Stimulated activated CD4-positive, alpha-beta T cell treated with anti-CD3 and anti-CD28 coated beads, TNF-alpha, amount 100 ng/mL, for 48 hours (primary cell): ENCODE data around the gene THADA.
A peak's percentile ranks its signal among the peaks of the same experiment; 100 is the strongest.
"Not testable (repeated sequence)": the region's sequence is repeated elsewhere in the genome, so short reads cannot be mapped to it uniquely, and the experiment has no call there.

Experiments used
- DNase-seq, 3 donors: peaks; one replicate each; pipeline ENCODE4 v3.0.0-alpha.2; 2020; ENCODE audit warnings: low read depth in 3 of 3

The THADA gene

DNA sequence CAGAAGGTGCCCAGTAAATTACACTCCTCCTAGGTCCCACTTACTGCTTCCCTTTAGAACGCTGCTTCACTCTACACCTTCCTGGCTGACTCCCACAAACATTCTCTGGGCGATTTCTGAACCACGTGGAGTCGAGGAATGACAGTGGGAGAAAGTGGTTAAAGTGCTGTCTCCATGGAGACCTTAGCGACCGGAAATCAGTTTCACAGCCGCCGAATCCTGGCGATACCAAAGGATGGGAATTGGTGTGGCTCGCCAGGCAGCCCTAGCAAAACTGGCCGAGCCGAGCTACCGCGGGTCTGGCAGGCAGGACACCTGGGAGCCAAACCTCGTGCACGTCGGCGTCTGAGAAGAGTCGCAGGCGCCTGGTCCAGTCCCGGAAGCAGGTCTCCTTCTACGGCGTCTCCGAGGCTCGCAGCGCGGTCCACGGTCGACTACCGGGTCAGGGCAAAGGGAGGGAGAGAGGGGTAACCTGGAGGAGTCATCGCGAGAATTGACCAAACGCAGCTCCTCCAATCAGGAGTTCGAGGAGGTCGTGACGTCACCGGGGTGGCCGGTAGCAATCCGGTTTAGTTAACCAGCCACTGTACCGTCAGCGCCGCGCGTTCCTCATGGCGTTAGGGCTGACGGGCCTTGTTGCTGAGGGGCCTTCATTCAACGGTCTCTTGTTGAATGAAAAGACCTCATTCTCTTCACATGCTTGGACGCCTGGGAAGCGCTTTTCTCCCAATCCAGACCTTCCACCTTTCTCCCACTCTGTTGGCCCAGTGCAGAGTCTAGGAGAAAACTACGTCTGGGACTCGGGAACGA, at the start of gene THADA:
Gene THADA, minus strand, starts transcription at position 436 of the 810 bp plus-strand sequence. CDS start 3,646 bp downstream, outside the sequence.
- peak; percentile 98 to 100 (median 98) for DNase-seq

DNA sequence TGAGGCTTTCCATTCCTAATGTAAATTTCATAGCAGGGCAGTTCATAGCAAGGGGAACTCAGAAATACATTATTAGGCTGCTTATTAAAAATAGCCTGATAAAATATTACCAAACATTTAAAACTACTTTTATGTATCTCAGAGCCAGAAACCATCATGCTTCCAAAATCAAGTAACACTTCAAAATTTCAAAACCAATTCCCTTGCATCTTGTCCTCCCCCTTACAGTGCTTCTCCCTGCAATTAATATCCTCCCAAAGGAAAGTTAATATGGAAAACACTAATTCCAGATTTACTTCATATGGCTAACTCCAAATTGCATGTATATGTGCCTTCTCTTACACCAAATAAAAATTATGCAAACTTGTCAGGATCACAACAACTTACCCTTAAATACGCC, 47.8 kb upstream of the THADA start:
- DNase-seq: no peak

- DNase-seq: no peak
These were observed 46.5 kb upstream of the THADA start for GRCh38 chr2:43642363-43642762.

- DNase-seq: peak; percentile 83 to 90 (median 83)
These were observed 41.4 kb upstream of the THADA start, which contains the start of gene PLEKHH2 for GRCh38 chr2:43637030-43637803. Gene PLEKHH2 (plus strand): TSS chr2:43637260. CDS start chr2:43644674, 7,414 bp downstream.

GRCh38 chr2:43636621-43637020, 40.8 kb upstream of the THADA start:
- no peak for DNase-seq

DNA sequence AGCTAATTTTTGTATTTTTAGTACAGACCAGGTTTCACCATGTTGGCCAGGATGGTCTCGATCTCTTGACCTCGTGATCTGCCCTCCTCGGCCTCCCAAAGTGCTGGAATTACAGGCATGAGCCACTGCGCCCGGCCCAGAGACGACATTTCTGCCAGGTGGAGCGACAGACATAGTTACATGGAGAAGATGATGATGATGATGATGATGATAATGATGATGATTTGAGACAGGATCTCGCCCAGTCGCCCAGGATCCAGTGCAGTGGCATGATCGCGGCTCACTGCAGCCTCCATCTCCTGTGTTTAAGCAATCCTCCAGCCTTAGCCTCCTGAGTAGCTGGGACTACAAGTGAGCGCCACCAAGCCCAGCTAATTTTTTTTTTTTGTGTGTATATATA, 40.3 kb upstream of the THADA start:
- DNase-seq: not testable (repeated sequence)

DNA sequence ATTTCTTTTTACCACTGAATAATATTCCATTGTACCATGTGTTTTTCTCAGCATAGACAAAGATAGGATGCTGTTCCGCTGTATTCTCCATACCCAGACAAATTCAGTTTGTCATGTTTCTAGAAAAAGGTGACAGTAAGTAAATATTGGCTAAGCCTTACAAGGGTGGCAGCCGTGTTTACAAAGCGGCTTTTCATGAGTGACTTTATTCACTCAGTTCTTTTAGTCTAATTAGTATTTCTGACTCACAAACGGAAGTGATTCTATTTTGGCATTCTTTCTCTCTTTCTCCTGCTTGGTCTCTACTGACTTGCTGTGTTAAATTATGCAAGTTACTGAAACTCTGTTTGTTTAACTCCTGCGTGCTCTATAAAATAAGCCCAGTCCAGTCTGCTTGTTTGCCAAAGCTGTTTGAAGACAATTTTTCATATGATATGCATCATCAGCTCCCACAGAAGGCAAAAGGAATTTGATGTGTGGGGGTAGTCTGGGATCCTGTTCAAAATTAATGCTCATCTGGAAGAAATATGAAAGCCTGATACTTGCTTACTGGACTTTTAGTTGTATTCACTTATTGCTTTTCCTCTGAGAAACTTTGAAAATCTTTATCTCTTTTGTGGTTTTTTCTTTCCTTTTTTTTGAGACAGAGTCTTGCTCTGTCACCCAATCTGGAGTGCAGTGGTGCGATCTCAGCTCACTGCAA, 38.9 kb upstream of the THADA start:
- no peak for DNase-seq

GRCh38 chr2:43631618-43632317, 35.9 kb upstream of the THADA start:
- no peak for DNase-seq

DNA sequence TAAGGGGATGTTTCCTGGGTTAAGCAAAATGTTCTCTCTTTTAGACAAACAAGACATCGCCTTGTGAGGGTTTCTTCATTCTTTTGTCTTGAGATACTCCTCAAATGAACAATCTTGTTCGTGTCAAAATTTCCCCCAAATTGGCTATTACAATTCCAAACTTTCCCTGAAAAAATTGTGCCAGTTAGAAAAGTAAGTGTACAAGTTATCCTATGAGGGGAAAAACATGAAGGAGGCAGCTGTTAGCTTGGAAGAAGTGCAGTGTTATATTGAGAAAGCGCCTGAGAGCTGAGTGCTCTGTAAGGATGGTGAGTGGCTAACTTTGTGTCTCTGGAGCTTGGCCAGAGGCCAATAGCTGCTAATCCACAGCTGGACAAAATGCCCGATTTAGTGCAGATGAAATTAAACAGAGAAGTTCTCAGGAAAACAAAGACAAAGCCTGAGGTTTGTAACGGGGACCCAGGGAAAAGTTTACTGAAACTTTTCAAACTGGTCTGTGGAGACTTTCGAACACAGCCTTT, 27.2 kb upstream of the THADA start:
- DNase-seq: no peak

DNA sequence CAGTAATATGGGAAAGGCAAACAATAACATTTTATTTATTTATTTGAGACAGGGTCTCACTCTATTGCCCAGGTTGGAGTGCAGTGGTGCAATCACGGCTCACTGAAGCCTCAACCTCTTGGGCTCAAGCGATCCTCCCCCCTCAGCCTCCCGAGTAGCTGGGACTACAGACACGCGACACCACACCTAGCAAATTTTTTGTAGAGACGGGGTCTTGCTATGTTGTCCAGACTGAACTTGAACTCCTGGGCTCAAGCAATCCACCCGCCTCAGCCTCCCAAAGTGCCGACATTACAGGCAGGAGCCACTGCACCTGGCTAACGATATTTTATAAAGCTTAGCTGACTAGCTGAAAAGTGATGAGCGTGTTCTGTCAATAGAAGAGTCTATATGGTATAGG, 23.7 kb upstream of the THADA start:
- DNase-seq: no peak

- no peak for DNase-seq
These were observed 21.3 kb upstream of the THADA start for GRCh38 chr2:43616967-43617680.

GRCh38 chr2:43612944-43613343, 17.1 kb upstream of the THADA start:
- DNase-seq: no peak

DNA sequence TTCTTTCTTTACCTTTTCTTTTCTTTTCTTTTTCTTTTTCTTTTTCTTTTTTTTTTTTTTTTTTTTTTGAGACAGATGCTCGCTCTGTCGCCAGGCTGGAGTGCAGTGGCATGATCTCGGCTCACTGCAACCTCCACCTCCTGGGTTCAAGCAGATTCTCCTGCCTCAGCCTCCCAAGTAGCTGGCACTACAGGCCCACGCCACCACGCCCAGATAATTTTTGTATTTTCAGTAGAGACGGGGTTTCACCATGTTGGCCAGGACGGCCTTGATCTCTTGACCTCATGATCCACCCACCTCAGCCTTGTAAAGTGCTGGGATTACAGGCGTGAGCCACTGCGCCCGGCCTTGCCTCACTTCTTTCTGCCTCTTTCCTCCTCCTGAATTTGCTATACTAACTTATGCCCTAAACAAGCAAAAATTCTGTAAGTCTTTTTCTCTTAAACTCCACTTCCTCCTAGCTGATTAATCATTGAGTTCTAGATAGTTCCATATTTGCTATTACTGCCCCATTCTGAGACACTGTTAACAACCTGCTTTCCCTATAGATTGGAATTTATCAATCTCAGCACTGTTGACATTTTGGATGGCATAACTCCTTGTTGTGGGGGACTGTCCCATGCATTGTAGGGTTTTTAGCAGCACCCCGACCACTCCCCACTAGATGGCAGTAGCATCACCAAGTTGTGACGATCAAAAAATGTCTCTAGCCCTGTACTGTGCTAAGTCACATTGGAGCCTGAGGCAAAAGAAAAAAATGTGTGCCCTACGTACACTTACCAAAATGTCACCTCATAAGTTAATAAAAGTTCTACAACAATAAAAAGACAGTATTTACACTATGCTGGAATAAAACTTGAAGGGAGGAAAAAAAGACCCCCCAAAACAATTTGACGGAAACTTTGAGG, 16.4 kb upstream of the THADA start:
- DNase-seq: peak; percentile 54 to 65 (median 61)

DNA sequence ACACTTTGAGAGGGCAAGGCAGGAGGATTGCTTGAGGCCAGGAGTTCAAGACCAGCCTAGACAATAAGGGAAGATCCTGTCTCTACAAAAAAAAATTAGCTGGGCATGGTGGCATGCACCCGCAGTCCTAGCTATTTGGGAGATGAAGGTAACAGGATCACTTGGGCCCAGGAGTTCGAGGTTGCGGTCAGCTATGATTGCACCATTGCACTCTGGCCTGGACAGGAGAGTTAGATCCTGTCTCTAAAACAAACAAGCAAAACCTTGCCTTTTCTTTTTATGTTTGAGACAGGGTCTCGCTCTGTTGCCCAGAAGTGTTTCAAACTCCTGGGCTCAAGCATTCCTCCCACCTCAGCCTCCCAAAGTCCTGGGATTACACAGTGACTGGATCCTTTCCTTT, 14.5 kb upstream of the THADA start:
- no peak for DNase-seq

GRCh38 chr2:43609290-43609918, 13.6 kb upstream of the THADA start:
- peak in 1 of 3 donors; percentile 31 for DNase-seq

DNA sequence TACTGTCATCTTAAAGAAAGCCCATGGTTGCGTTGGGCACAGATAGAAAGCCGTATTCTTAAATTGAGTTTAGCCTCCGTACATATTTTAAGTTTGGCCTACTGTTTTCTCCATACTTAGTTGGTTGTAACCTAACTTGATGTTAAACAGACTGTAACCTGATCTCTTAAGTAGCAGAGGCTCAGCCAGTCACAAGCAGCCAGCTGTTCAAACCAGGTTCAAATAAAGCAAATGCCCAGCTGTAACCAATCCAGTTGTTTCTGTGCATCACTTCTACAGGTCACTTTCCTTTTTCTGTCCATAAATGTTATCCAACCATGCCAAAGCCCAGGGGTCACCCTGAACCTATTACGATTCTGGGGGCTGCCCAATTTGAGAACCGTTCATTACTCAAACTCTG, 10.0 kb upstream of the THADA start:
- DNase-seq: no peak

GRCh38 chr2:43605079-43605655, 9.3 kb upstream of the THADA start:
- peak; percentile 12 to 22 (median 15) for DNase-seq

- DNase-seq: no peak
These were observed 8.8 kb upstream of the THADA start for GRCh38 chr2:43604674-43605073.

DNA sequence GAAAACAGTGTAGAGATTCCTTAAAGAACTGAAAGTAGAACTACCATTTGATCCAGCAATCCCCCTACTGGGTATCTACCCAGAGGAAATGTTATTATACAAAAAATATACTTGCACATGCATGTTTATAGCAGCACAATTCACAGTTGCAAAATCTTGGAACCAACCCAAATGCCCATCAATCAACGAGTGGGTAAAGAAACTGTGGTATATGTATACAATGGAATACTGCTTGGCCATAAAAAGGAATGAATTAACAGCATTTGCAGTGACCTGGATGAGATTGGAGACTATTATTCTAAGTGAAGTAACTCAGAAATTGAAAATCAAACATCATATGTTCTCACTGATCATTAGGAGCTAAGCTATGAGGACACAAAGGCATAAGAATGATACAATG, 4.8 kb upstream of the THADA start:
- not testable (repeated sequence) for DNase-seq
